B cell (primary cell): Measurements from ENCODE around the gene KAT7.

Experiments used
- EZH2 ChIP-seq: IDR thresholded peaks from 2 replicates; pipeline ENCODE4 v1.6.1; 2012; ENCODE audit warnings: borderline replicate concordance, low read depth, mild to moderate bottlenecking, moderate library complexity, low read length; ENCODE audit not compliant: insufficient read depth, poor library complexity, severe bottlenecking
- TF ChIP-seq, protein P1 (sequence below): fragments of 200-600 bp; IDR thresholded peaks from one replicate; pipeline ENCODE4 v1.8.0; 2022; ENCODE audit warnings: antibody characterized with exemption, mild to moderate bottlenecking

DNA sequence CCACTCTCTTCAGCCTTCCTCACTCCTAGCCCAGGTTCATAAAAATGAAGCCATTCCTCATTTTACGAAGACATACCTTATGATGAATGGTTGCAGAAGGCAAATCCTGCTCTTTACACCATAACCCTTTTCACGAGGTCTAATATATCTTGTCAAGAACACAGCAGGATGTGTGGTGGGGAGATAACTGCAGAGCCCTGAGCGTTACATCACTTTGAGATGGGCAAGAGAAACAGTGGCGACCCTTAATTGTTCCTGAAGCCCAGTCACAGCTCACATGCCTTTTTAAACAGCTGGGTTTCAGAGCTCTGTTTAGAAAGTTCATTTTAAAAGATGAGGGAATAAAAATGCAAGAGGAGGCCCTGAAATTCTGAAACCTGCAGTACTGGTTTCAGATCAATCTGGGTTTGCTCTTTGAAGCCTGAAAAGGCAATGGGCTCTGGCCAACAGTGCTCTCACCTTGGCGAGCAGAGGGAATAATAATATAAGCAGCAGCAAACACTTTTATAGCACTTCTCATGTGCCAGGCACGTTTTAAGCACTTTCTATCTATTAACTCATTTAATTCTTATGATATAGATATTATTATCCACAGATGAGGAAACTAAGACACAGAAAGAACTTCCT, 27.4 kb upstream of the KAT7 start:
- TF ChIP-seq, protein P1, sequence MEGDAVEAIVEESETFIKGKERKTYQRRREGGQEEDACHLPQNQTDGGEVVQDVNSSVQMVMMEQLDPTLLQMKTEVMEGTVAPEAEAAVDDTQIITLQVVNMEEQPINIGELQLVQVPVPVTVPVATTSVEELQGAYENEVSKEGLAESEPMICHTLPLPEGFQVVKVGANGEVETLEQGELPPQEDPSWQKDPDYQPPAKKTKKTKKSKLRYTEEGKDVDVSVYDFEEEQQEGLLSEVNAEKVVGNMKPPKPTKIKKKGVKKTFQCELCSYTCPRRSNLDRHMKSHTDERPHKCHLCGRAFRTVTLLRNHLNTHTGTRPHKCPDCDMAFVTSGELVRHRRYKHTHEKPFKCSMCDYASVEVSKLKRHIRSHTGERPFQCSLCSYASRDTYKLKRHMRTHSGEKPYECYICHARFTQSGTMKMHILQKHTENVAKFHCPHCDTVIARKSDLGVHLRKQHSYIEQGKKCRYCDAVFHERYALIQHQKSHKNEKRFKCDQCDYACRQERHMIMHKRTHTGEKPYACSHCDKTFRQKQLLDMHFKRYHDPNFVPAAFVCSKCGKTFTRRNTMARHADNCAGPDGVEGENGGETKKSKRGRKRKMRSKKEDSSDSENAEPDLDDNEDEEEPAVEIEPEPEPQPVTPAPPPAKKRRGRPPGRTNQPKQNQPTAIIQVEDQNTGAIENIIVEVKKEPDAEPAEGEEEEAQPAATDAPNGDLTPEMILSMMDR = no peak
- TF ChIP-seq EZH2 = no peak
